SJCRH30 (cell line): ENCODE results near the gene ENTHD1. TPM values are rescaled to one million over a fixed set of nuclear protein-coding genes. Genes with fewer than 3 reads are reported as not detected.

ENCODE experiments used
- DNase-seq, 2 experiments: peaks; one replicate each; pipeline ENCODE4 v3.0.0-alpha.2; 2015 to 2020
- H3K27ac ChIP-seq: fragments of 250-450 bp; sonication (Bioruptor Pico); 2 replicates; pipeline ENCODE4 v1.5.1; 2020; ENCODE audit warnings: mild to moderate bottlenecking, moderate library complexity
- H3K27me3 ChIP-seq: fragments of 250-450 bp; sonication (Bioruptor Pico); 2 replicates; pipeline ENCODE4 v1.5.1; 2020; ENCODE audit warnings: mild to moderate bottlenecking, moderate library complexity
- H3K36me3 ChIP-seq: fragments of 250-450 bp; sonication (Bioruptor Pico); 2 replicates; pipeline ENCODE4 v1.5.1; 2020; ENCODE audit warnings: mild to moderate bottlenecking, moderate library complexity
- H3K4me1 ChIP-seq: fragments of 250-450 bp; sonication (Bioruptor Pico); 2 replicates; pipeline ENCODE4 v1.5.1; 2020; ENCODE audit warnings: mild to moderate bottlenecking, moderate library complexity
- H3K4me3 ChIP-seq: fragments of 250-450 bp; sonication (Bioruptor Pico); 2 replicates; pipeline ENCODE4 v1.5.1; 2020; ENCODE audit warnings: mild to moderate bottlenecking, moderate library complexity
- H3K9me3 ChIP-seq: fragments of 250-450 bp; sonication (Bioruptor Pico); replicated peaks from 2 replicates; pipeline ENCODE4 v1.5.1; 2020; ENCODE audit warnings: mild to moderate bottlenecking, moderate library complexity
- total RNA-seq: library from RNA; depleted of rRNA; stranded (reverse); fragments of >200 nt; shearing (Covaris generic); gene quantifications from 2 replicates; pipeline ENCODE4 v1.2.3, GENCODE V29; 2014; rRNA removed

ENTHD1 gene
- not detected in 2 replicates for total RNA-seq

GRCh38 chr22:39893526-39893925 lies at the start of gene ENTHD1:
Gene ENTHD1 (minus strand): TSS chr22:39893760. CDS start chr22:39887748, 6,012 bp downstream.
- H3K27me3 ChIP-seq: no peaks in the 10 kb centered on the region
- no peaks in the 10 kb centered on the region for H3K9me3 ChIP-seq
- no peak within 1 kb of the TSS for H3K27ac ChIP-seq
- H3K4me1 ChIP-seq: no peaks in the 10 kb centered on the region
- H3K4me3 ChIP-seq: no peak within 1 kb of the TSS
- H3K36me3 ChIP-seq: no peaks in the 10 kb centered on the region
- DNase-seq: no peak

GRCh38 chr22:39943337-39943736 lies 49.8 kb upstream of the ENTHD1 start:
- H3K4me3 ChIP-seq: no peak overlapping the region
- H3K36me3 ChIP-seq: no peaks in the 10 kb centered on the region
- H3K27me3 ChIP-seq: no peaks in the 10 kb centered on the region
- DNase-seq: no peak
- H3K4me1 ChIP-seq: no peaks in the 10 kb centered on the region
- no peak overlapping the region for H3K27ac ChIP-seq
- no peaks in the 10 kb centered on the region for H3K9me3 ChIP-seq

- Histone ChIP-seq H3K4me3 (no peak overlapping the region), H3K4me1 (no peaks in the 10 kb centered on the region), H3K36me3 (no peaks in the 10 kb centered on the region), H3K9me3 (no peaks in the 10 kb centered on the region), H3K27ac (no peak overlapping the region), H3K27me3 (no peaks in the 10 kb centered on the region)
- no peak for DNase-seq
These were observed 49.1 kb upstream of the ENTHD1 start for GRCh38 chr22:39942439-39943230.

- no peak for DNase-seq
- Histone ChIP-seq H3K4me3 (no peak overlapping the region), H3K36me3 (no peaks in the 10 kb centered on the region), H3K27me3 (peaks cover 4% of the 10 kb centered on the region; the same call in 1 of the 2 replicates), H3K27ac (no peak overlapping the region), H3K9me3 (no peaks in the 10 kb centered on the region), H3K4me1 (no peaks in the 10 kb centered on the region)
These were observed 48.0 kb upstream of the ENTHD1 start for GRCh38 chr22:39941601-39942000.

- Histone ChIP-seq H3K27ac (no peak overlapping the region), H3K4me3 (no peak overlapping the region), H3K36me3 (no peaks in the 10 kb centered on the region), H3K27me3 (peaks cover 9% of the 10 kb centered on the region; the same call in 1 of the 2 replicates), H3K9me3 (no peaks in the 10 kb centered on the region), H3K4me1 (no peaks in the 10 kb centered on the region)
- DNase-seq: no peak
These were observed 47.3 kb upstream of the ENTHD1 start for GRCh38 chr22:39940757-39941305.

- no peak for DNase-seq
- H3K36me3 ChIP-seq: no peaks in the 10 kb centered on the region
- H3K27ac ChIP-seq: no peak overlapping the region
- no peak overlapping the region for H3K4me3 ChIP-seq
- no peaks in the 10 kb centered on the region for H3K4me1 ChIP-seq
- H3K9me3 ChIP-seq: no peaks in the 10 kb centered on the region
- H3K27me3 ChIP-seq: peaks cover 13% of the 10 kb centered on the region; the same call in 1 of the 2 replicates
These were observed 46.3 kb upstream of the ENTHD1 start for GRCh38 chr22:39939830-39940229.

GRCh38 chr22:39938509-39939111 lies 45.0 kb upstream of the ENTHD1 start:
- DNase-seq: no peak
- peaks cover 13% of the 10 kb centered on the region; the same call in 1 of the 2 replicates for H3K27me3 ChIP-seq
- H3K27ac ChIP-seq: no peak overlapping the region
- H3K4me1 ChIP-seq: no peaks in the 10 kb centered on the region
- no peak overlapping the region for H3K4me3 ChIP-seq
- no peaks in the 10 kb centered on the region for H3K36me3 ChIP-seq
- H3K9me3 ChIP-seq: no peaks in the 10 kb centered on the region

- H3K9me3 ChIP-seq: no peaks in the 10 kb centered on the region
- no peak for DNase-seq
- no peak overlapping the region for H3K4me3 ChIP-seq
- no peaks in the 10 kb centered on the region for H3K4me1 ChIP-seq
- H3K36me3 ChIP-seq: no peaks in the 10 kb centered on the region
- H3K27me3 ChIP-seq: peaks cover 13% of the 10 kb centered on the region; the same call in 1 of the 2 replicates
- no peak overlapping the region for H3K27ac ChIP-seq
These were observed 44.3 kb upstream of the ENTHD1 start for GRCh38 chr22:39937906-39938305.

- no peaks in the 10 kb centered on the region for H3K9me3 ChIP-seq
- peaks cover 13% of the 10 kb centered on the region; the same call in 1 of the 2 replicates for H3K27me3 ChIP-seq
- no peak for DNase-seq
- H3K36me3 ChIP-seq: no peaks in the 10 kb centered on the region
- H3K4me3 ChIP-seq: no peak overlapping the region
- H3K27ac ChIP-seq: no peak overlapping the region
- no peaks in the 10 kb centered on the region for H3K4me1 ChIP-seq
These were observed 43.1 kb upstream of the ENTHD1 start for GRCh38 chr22:39936523-39937145.

GRCh38 chr22:39935612-39936011 lies 42.1 kb upstream of the ENTHD1 start:
- Histone ChIP-seq H3K27me3 (peaks cover 13% of the 10 kb centered on the region; the same call in 1 of the 2 replicates), H3K4me1 (no peaks in the 10 kb centered on the region)

GRCh38 chr22:39935116-39935515 lies 41.6 kb upstream of the ENTHD1 start:
- Histone ChIP-seq H3K27ac (no peak overlapping the region), H3K9me3 (no peaks in the 10 kb centered on the region), H3K4me3 (no peak overlapping the region), H3K36me3 (no peaks in the 10 kb centered on the region), H3K27me3 (peaks cover 13% of the 10 kb centered on the region; the same call in 1 of the 2 replicates), H3K4me1 (no peaks in the 10 kb centered on the region)
- DNase-seq: no peak

More at GRCh38 chr22:39935612-39936011, 42.1 kb upstream of the ENTHD1 start:
- H3K36me3 ChIP-seq: no peaks in the 10 kb centered on the region
- H3K4me3 ChIP-seq: no peak overlapping the region
- H3K27ac ChIP-seq: no peak overlapping the region
- no peak for DNase-seq
- no peaks in the 10 kb centered on the region for H3K9me3 ChIP-seq

- DNase-seq: no peak
- Histone ChIP-seq H3K27ac (no peak overlapping the region), H3K4me3 (no peak overlapping the region), H3K36me3 (no peaks in the 10 kb centered on the region), H3K27me3 (peaks cover 13% of the 10 kb centered on the region; the same call in 1 of the 2 replicates), H3K9me3 (no peaks in the 10 kb centered on the region), H3K4me1 (no peaks in the 10 kb centered on the region)
These were observed 40.2 kb upstream of the ENTHD1 start for GRCh38 chr22:39933741-39934140.

GRCh38 chr22:39932918-39933649 lies 39.5 kb upstream of the ENTHD1 start:
- peak; percentile 26 to 63 for DNase-seq
- Histone ChIP-seq H3K36me3 (no peaks in the 10 kb centered on the region), H3K4me1 (no peaks in the 10 kb centered on the region), H3K9me3 (no peaks in the 10 kb centered on the region), H3K27ac (no peak overlapping the region), H3K4me3 (no peak overlapping the region), H3K27me3 (peaks cover 13% of the 10 kb centered on the region; the same call in 1 of the 2 replicates)

GRCh38 chr22:39932166-39932565 lies 38.6 kb upstream of the ENTHD1 start:
- H3K4me3 ChIP-seq: no peak overlapping the region
- H3K27me3 ChIP-seq: peaks cover 13% of the 10 kb centered on the region; the same call in 1 of the 2 replicates

More at GRCh38 chr22:39932166-39932565, 38.6 kb upstream of the ENTHD1 start:
- Histone ChIP-seq H3K4me1 (no peaks in the 10 kb centered on the region), H3K36me3 (no peaks in the 10 kb centered on the region), H3K27ac (no peak overlapping the region), H3K9me3 (no peaks in the 10 kb centered on the region)
- no peak for DNase-seq
